Osteoblast (primary cell): ENCODE data around the gene PJA1. TPM values are rescaled to one million over a fixed set of nuclear protein-coding genes. Genes with fewer than 3 reads are reported as not detected.
A peak's percentile ranks its signal among the peaks of the same experiment; 100 is the strongest.

Source experiments
- DNase-seq: peaks from one replicate; pipeline ENCODE4 v3.0.0; 2011; ENCODE audit warnings: low spot score, mixed read lengths; ENCODE audit not compliant: insufficient read length; ENCODE audit errors: missing footprints
- H2AFZ ChIP-seq: 2 replicates; pipeline ENCODE4 v1.6.0; 2011; ENCODE audit warnings: mild to moderate bottlenecking, low read length
- H3K27ac ChIP-seq: 2 replicates; pipeline ENCODE4 v1.5.1; 2011; ENCODE audit warnings: mild to moderate bottlenecking, low read depth, low read length, moderate library complexity
- H3K27me3 ChIP-seq: 2 replicates; pipeline ENCODE4 v1.6.0; 2012; ENCODE audit warnings: mild to moderate bottlenecking, control low read depth, inconsistent platforms, low read length, moderate library complexity; ENCODE audit not compliant: insufficient read depth
- H3K36me3 ChIP-seq: 2 replicates; pipeline ENCODE4 v1.5.1; 2011; ENCODE audit warnings: mild to moderate bottlenecking, low read length, control low read depth, moderate library complexity; ENCODE audit not compliant: insufficient read depth
- H3K4me1 ChIP-seq: 2 replicates; pipeline ENCODE4 v1.5.1; 2011; ENCODE audit warnings: mild to moderate bottlenecking, low read length, control low read depth, moderate library complexity; ENCODE audit not compliant: insufficient read depth
- H3K4me2 ChIP-seq: 2 replicates; pipeline ENCODE4 v1.6.0; 2011; ENCODE audit warnings: mild to moderate bottlenecking, low read length; ENCODE audit not compliant: insufficient read depth
- H3K4me3 ChIP-seq: fragments of 200-600 bp; sonication (generic); 3 replicates; pipeline ENCODE4 v1.5.1; 2012; ENCODE audit warnings: mild to moderate bottlenecking, low read length, inconsistent platforms; ENCODE audit not compliant: insufficient read depth
- H3K79me2 ChIP-seq: 2 replicates; pipeline ENCODE4 v1.6.0; 2012; ENCODE audit warnings: mild to moderate bottlenecking, low read length, control low read depth, inconsistent platforms; ENCODE audit not compliant: insufficient read depth
- H3K9me3 ChIP-seq: 2 replicates; pipeline ENCODE4 v1.5.1; 2011; ENCODE audit warnings: low read depth, low read length, control low read depth
- H4K20me1 ChIP-seq: 2 replicates; pipeline ENCODE4 v1.6.0; 2012; ENCODE audit warnings: mild to moderate bottlenecking, low read length, control low read depth; ENCODE audit not compliant: insufficient read depth
- total RNA-seq: library from RNA; depleted of rRNA; stranded (reverse); fragments of >200 nt; gene quantifications from 2 replicates; pipeline ENCODE4 v1.2.3, GENCODE V29; 2012
- TF ChIP-seq, protein P1 (sequence below): IDR thresholded peaks from 2 replicates; pipeline ENCODE4 v1.5.1; 2011; ENCODE audit warnings: mild to moderate bottlenecking, low read depth, low read length, moderate library complexity; ENCODE audit errors: extremely low read depth

Gene PJA1
- total RNA-seq, 1 donor: 21.0 TPM

DNA sequence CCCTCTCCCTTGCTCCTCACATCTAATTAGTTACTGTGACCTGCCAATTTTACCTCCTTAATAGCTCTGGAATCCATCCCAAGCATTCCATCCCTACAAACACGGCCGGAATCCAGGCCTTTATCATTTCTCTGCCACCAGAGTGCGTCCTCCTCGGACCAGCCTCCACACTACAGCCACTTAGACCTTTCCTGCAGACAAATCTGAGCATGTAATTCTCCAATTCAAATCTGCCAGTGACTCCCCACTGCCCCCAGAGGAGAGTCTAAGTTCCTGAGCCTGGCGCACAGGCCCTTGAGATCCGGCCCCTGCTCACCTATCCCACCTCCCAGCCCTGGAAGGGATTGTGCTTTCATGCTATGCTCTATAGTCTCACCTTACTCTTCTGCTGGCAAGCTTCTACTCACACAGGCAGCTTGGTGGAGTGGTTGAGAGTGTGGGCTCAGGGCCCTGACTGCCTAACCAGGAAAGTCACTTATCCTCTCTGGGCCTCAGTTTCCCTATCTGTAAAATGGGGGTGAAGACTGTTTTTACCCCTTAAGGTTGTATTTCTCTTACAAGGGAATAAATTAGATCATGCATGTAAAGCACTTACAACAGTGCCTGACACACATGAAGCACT is 31.2 kb downstream of the PJA1 start:
- no peaks in the 10 kb centered on the region for H4K20me1 ChIP-seq
- H3K4me1 ChIP-seq: peaks cover 17% of the 10 kb centered on the region
- no peak overlapping the region for H3K4me3 ChIP-seq
- H3K79me2 ChIP-seq: no peaks in the 10 kb centered on the region
- peaks cover 19% of the 10 kb centered on the region for H3K27me3 ChIP-seq
- no peak overlapping the region for H3K27ac ChIP-seq
- no peaks in the 10 kb centered on the region for H3K9me3 ChIP-seq
- DNase-seq: peak; percentile 93
- TF ChIP-seq, protein P1, sequence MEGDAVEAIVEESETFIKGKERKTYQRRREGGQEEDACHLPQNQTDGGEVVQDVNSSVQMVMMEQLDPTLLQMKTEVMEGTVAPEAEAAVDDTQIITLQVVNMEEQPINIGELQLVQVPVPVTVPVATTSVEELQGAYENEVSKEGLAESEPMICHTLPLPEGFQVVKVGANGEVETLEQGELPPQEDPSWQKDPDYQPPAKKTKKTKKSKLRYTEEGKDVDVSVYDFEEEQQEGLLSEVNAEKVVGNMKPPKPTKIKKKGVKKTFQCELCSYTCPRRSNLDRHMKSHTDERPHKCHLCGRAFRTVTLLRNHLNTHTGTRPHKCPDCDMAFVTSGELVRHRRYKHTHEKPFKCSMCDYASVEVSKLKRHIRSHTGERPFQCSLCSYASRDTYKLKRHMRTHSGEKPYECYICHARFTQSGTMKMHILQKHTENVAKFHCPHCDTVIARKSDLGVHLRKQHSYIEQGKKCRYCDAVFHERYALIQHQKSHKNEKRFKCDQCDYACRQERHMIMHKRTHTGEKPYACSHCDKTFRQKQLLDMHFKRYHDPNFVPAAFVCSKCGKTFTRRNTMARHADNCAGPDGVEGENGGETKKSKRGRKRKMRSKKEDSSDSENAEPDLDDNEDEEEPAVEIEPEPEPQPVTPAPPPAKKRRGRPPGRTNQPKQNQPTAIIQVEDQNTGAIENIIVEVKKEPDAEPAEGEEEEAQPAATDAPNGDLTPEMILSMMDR: peak; percentile 61
- H3K36me3 ChIP-seq: no peaks in the 10 kb centered on the region
- no peak overlapping the region for H3K4me2 ChIP-seq
- no peak overlapping the region for H2AFZ ChIP-seq

GRCh38 chrX:69131886-69132285 is 33.4 kb downstream of the PJA1 start:
- Histone ChIP-seq H2AFZ (no peak overlapping the region), H3K9me3 (no peaks in the 10 kb centered on the region), H3K27me3 (peaks cover 27% of the 10 kb centered on the region), H3K27ac (no peak overlapping the region), H3K4me3 (no peak overlapping the region), H3K4me1 (no peaks in the 10 kb centered on the region), H4K20me1 (no peaks in the 10 kb centered on the region), H3K36me3 (no peaks in the 10 kb centered on the region), H3K79me2 (no peaks in the 10 kb centered on the region), H3K4me2 (no peak overlapping the region)
- DNase-seq: peak; percentile 8
- TF ChIP-seq, protein P1: no peak

GRCh38 chrX:69130439-69130838 is 34.8 kb downstream of the PJA1 start:
- Histone ChIP-seq H2AFZ (no peak overlapping the region), H3K79me2 (no peaks in the 10 kb centered on the region), H3K27ac (no peak overlapping the region), H3K9me3 (no peaks in the 10 kb centered on the region), H4K20me1 (no peaks in the 10 kb centered on the region), H3K27me3 (peaks cover 28% of the 10 kb centered on the region), H3K4me1 (no peaks in the 10 kb centered on the region), H3K4me3 (no peak overlapping the region), H3K36me3 (no peaks in the 10 kb centered on the region), H3K4me2 (no peak overlapping the region)
- peak; percentile 42 for DNase-seq
- TF ChIP-seq, protein P1: no peak

DNA sequence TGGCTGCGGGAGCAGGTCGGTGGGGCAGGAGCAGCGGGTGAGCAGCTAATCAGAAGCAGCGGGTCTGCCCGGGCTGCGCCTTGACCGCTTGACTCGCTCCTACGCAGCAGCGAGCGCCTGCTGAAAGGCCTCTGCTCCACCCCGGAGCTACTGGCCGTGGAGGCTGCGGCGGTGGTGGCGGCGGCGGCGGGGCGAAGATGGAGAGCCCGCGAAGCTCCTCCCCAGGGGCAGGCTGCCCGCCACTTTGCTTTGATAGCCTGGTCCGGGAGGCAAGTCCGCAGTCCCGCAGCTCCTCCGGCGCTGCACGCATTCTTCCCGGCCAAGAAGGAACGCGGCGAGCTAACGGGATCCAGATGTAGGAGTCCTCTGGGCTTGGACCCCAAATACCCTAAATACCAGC is 36.7 kb downstream of the PJA1 start:
- Histone ChIP-seq H3K4me3 (peak overlapping the region; percentile 45), H3K9me3 (no peaks in the 10 kb centered on the region), H3K4me2 (peak overlapping the region; percentile 55), H3K4me1 (peaks cover 6% of the 10 kb centered on the region), H3K27me3 (peaks cover 32% of the 10 kb centered on the region), H3K27ac (no peak overlapping the region), H4K20me1 (no peaks in the 10 kb centered on the region), H3K79me2 (no peaks in the 10 kb centered on the region), H3K36me3 (no peaks in the 10 kb centered on the region), H2AFZ (peak overlapping the region; percentile 72)
- peak; percentile 88 for DNase-seq
- TF ChIP-seq, protein P1: no peak
